Measurements from ENCODE around the gene S100P.

GRCh38 chr4:6655924-6656323 is 37.8 kb upstream of the S100P start:
- TF ChIP-seq CTCF (conservative IDR thresholded peaks at IDR 0.05; ENCODE audit: low read length) (no peak), EZH2phosphoT487 (IDR thresholded peaks at IDR 0.05; ENCODE audit: borderline replicate concordance, low read depth, low read length) (no peak)

Measured in OCI-LY7 (cell line).